ENCODE results near the gene ZNF362. TPM values are rescaled to one million over a fixed set of nuclear protein-coding genes. Genes with fewer than 3 reads are reported as not detected.

The ZNF362 gene
- total RNA-seq, 2 experiments from 2014 or later: 8.9 to 26.1 TPM

DNA sequence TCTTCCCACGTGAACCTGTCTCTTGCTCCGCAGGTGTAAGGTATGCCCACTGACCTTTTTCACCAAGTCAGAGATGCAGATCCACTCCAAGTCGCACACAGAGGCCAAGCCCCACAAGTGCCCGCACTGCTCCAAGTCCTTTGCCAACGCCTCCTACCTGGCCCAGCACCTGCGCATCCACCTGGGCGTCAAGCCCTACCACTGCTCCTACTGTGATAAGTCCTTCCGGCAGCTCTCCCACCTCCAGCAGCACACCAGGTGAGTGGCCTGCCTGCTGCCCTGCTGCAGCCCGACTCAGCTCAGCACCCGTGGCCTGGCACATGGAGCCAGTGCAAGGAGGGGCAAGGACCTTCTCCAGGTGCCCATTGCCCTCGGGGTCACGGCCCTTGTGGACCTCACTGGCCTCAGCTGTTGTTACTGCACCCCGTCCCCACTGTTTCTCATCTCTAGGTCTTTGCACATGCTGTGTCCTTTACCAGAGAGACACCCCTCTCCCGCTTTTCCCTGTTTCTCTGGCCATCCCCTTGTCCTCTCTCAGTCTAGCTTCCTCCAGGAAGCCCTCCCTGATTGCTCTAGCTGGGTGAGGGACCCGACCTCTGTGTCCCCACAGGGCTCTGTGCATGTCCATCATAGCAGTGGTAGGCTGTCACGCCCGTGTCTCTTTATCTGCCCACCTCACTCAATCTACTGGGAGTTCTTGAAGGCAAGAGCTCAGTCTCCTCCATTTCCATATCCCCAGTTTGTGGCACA is 25.4 kb downstream of the ZNF362 start:
- Histone ChIP-seq H3K36me3 (ENCODE audit: insufficient read depth, low read length) (peaks cover 5% of the 10 kb centered on the region; the same call in 1 of the 2 replicates), H3K4me1 (ENCODE audit: insufficient read depth, low read length, poor library complexity, severe bottlenecking) (no peaks in the 10 kb centered on the region), H3K4me3 (ENCODE audit: low read depth, low read length, poor library complexity, severe bottlenecking) (no peak overlapping the region), H4K20me1 (ENCODE audit: insufficient read depth, low read length) (no peaks in the 10 kb centered on the region), H3K4me2 (ENCODE audit: low read length) (no peak overlapping the region), H3K9me3 (ENCODE audit: low read length) (no peaks in the 10 kb centered on the region), H3K27ac (ENCODE audit: low read depth, low read length, poor library complexity, severe bottlenecking) (no peak overlapping the region), H3K9me2 (ENCODE audit: insufficient read depth, low read length) (no peaks in the 10 kb centered on the region), H3K79me2 (ENCODE audit: insufficient read depth, low read depth, low read length) (no peaks in the 10 kb centered on the region), H2AFZ (ENCODE audit: low read length) (no peak overlapping the region)
- CTCF ChIA-PET (ENCODE audit: unreplicated experiment): no interaction called here
- DNase-seq (ENCODE audit: low spot score): no peak
- no peak for TF ChIP-seq EZH2phosphoT487 (IDR thresholded peaks at IDR 0.05; ENCODE audit: borderline replicate concordance, low read depth, low read length)
- no peak for TF ChIP-seq CTCF (conservative IDR thresholded peaks at IDR 0.05; ENCODE audit: low read length)
- POLR2A ChIA-PET: no interaction called here
- BruUV-seq (replicated peaks): no TSS peak
- intact Hi-C loops (cut with micrococcal nuclease; ENCODE audit: unreplicated experiment): no loop called here

- BruUV-seq (replicated peaks): no TSS peak
- Histone ChIP-seq H2AFZ (ENCODE audit: low read length) (no peak overlapping the region), H3K4me1 (ENCODE audit: insufficient read depth, low read length, poor library complexity, severe bottlenecking) (no peaks in the 10 kb centered on the region), H3K27ac (ENCODE audit: low read depth, low read length, poor library complexity, severe bottlenecking) (no peak overlapping the region), H3K4me2 (ENCODE audit: low read length) (no peak overlapping the region), H3K9me2 (ENCODE audit: insufficient read depth, low read length) (no peaks in the 10 kb centered on the region), H3K36me3 (ENCODE audit: insufficient read depth, low read length) (peaks cover 5% of the 10 kb centered on the region; the same call in 1 of the 2 replicates), H3K4me3 (ENCODE audit: low read depth, low read length, poor library complexity, severe bottlenecking) (no peak overlapping the region), H3K9me3 (ENCODE audit: low read length) (no peaks in the 10 kb centered on the region), H4K20me1 (ENCODE audit: insufficient read depth, low read length) (no peaks in the 10 kb centered on the region), H3K79me2 (ENCODE audit: insufficient read depth, low read depth, low read length) (no peaks in the 10 kb centered on the region)
- ChIA-PET CTCF (ENCODE audit: unreplicated experiment) (no interaction called here), POLR2A (no interaction called here)
- no peak for DNase-seq (ENCODE audit: low spot score)
- TF ChIP-seq CTCF (conservative IDR thresholded peaks at IDR 0.05; ENCODE audit: low read length): no peak
- no peak for TF ChIP-seq EZH2phosphoT487 (IDR thresholded peaks at IDR 0.05; ENCODE audit: borderline replicate concordance, low read depth, low read length)
- intact Hi-C loops (cut with micrococcal nuclease; ENCODE audit: unreplicated experiment): no loop called here
These were observed 26.5 kb downstream of the ZNF362 start for GRCh38 chr1:33282791-33283190.

DNA sequence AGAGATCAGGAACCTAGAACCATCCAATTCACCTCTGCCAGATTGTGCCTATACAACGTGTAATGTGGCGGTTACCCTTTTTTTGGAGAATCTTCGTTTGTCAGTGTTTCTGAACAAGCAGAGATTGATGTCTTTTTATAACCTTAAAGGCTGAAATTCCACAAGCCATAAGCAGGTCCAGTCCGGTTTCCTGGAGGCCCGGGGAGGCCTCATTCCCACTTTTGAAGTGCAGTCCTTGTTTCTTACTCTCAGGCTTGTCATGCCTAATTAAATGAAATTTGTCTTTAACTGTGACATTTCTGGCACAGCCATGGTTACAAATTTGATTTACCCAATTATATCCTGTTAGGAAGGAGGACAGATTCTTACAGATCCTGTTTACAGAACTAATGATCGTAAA is 27.8 kb downstream of the ZNF362 start:
- Histone ChIP-seq H3K9me3 (ENCODE audit: low read length) (no peaks in the 10 kb centered on the region), H3K36me3 (ENCODE audit: insufficient read depth, low read length) (peaks cover 5% of the 10 kb centered on the region; the same call in 1 of the 2 replicates), H3K27ac (ENCODE audit: low read depth, low read length, poor library complexity, severe bottlenecking) (no peak overlapping the region), H3K4me1 (ENCODE audit: insufficient read depth, low read length, poor library complexity, severe bottlenecking) (no peaks in the 10 kb centered on the region), H3K79me2 (ENCODE audit: insufficient read depth, low read depth, low read length) (no peaks in the 10 kb centered on the region), H2AFZ (ENCODE audit: low read length) (no peak overlapping the region), H4K20me1 (ENCODE audit: insufficient read depth, low read length) (no peaks in the 10 kb centered on the region), H3K9me2 (ENCODE audit: insufficient read depth, low read length) (no peaks in the 10 kb centered on the region), H3K4me2 (ENCODE audit: low read length) (no peak overlapping the region), H3K4me3 (ENCODE audit: low read depth, low read length, poor library complexity, severe bottlenecking) (no peak overlapping the region)
- no peak for DNase-seq (ENCODE audit: low spot score)
- ChIA-PET POLR2A (no interaction called here), CTCF (ENCODE audit: unreplicated experiment) (no interaction called here)
- TF ChIP-seq EZH2phosphoT487 (IDR thresholded peaks at IDR 0.05; ENCODE audit: borderline replicate concordance, low read depth, low read length) (no peak), CTCF (conservative IDR thresholded peaks at IDR 0.05; ENCODE audit: low read length) (no peak)
- intact Hi-C loops (cut with micrococcal nuclease; ENCODE audit: unreplicated experiment): no loop called here
- BruUV-seq (replicated peaks): no TSS peak
